RWPE2 (cell line): Measurements from ENCODE around the gene ZNF207.
"Not testable (repeated sequence)": the region's sequence is repeated elsewhere in the genome, so short reads cannot be mapped to it uniquely, and the experiment has no call there.

Experiments used
- ATAC-seq: fragments of 200-7000 bp; cut with Tn5 transposase; 3 replicates; pipeline ENCODE4 v1.9.1; 2021; ENCODE audit warnings: low read depth
- DNase-seq: peaks from one replicate; pipeline ENCODE4 v3.0.0-alpha.2; 2020; ENCODE audit warnings: low spot score
- H3K27ac ChIP-seq: fragments of 450-650 bp; 2 replicates; pipeline ENCODE4 v1.5.1; 2017; ENCODE audit warnings: mild to moderate bottlenecking; ENCODE audit not compliant: poor library complexity, severe bottlenecking
- H3K27me3 ChIP-seq: fragments of 250-450 bp; sonication (Bioruptor Pico); 2 replicates; pipeline ENCODE4 v1.5.1; 2021; ENCODE audit warnings: mild to moderate bottlenecking, moderate library complexity; ENCODE audit not compliant: insufficient read depth, poor library complexity, severe bottlenecking
- H3K36me3 ChIP-seq: fragments of 250-450 bp; sonication (Bioruptor Pico); 2 replicates; pipeline ENCODE4 v1.5.1; 2020; ENCODE audit warnings: low read depth, mild to moderate bottlenecking, moderate library complexity
- H3K4me1 ChIP-seq: fragments of 250-450 bp; sonication (Bioruptor Pico); 2 replicates; pipeline ENCODE4 v1.5.1; 2021; ENCODE audit warnings: mild to moderate bottlenecking, moderate library complexity; ENCODE audit not compliant: insufficient read depth, poor library complexity, severe bottlenecking
- H3K4me3 ChIP-seq: fragments of 250-450 bp; sonication (Bioruptor Pico); 2 replicates; pipeline ENCODE4 v1.5.1; 2021; ENCODE audit warnings: mild to moderate bottlenecking, moderate library complexity; ENCODE audit not compliant: severe bottlenecking
- H3K9me3 ChIP-seq: fragments of 250-450 bp; sonication (Bioruptor Pico); 2 replicates; pipeline ENCODE4 v1.5.1; 2021; ENCODE audit warnings: mild to moderate bottlenecking, moderate library complexity; ENCODE audit not compliant: severe bottlenecking
- CTCF ChIP-seq: fragments of 450-650 bp; IDR thresholded peaks from one replicate; pipeline ENCODE4 v1.5.1; 2017; ENCODE audit warnings: mild to moderate bottlenecking, moderate library complexity; ENCODE audit not compliant: poor library complexity, severe bottlenecking

ZNF207 gene

GRCh38 chr17:32342603-32343325 is 7.2 kb upstream of the ZNF207 start:
- ATAC-seq, result no peak
- Histone ChIP-seq H3K27ac (peak overlapping the region; percentile 61), H3K4me3 (peak overlapping the region; percentile 41)

GRCh38 chr17:32345951-32346600 is 3.9 kb upstream of the ZNF207 start:
- Histone ChIP-seq H3K27me3 (no peaks in the 10 kb centered on the region), H3K9me3 (no peaks in the 10 kb centered on the region), H3K4me1 (peaks cover 5% of the 10 kb centered on the region), H3K36me3 (peaks cover 3% of the 10 kb centered on the region), H3K4me3 (no peak overlapping the region), H3K27ac (no peak overlapping the region)
- ATAC-seq (no peak), DNase-seq (no peak)
- TF ChIP-seq CTCF, result no peak

More at GRCh38 chr17:32342603-32343325, 7.2 kb upstream of the ZNF207 start:
- DNase-seq, result no peak
- Histone ChIP-seq H3K27me3 (no peaks in the 10 kb centered on the region), H3K36me3 (peaks cover 26% of the 10 kb centered on the region), H3K4me1 (peaks cover 3% of the 10 kb centered on the region), H3K9me3 (no peaks in the 10 kb centered on the region)
- TF ChIP-seq CTCF, result no peak

- peaks cover 19% of the 10 kb centered on the region for H3K4me1 ChIP-seq
- no peaks in the 10 kb centered on the region for H3K27me3 ChIP-seq
- TF ChIP-seq CTCF, result no peak
- no peak for DNase-seq
- H3K27ac ChIP-seq, result no peak overlapping the region
- no peak for ATAC-seq
- H3K36me3 ChIP-seq, result peaks cover 26% of the 10 kb centered on the region
- H3K4me3 ChIP-seq, result no peak overlapping the region
- no peaks in the 10 kb centered on the region for H3K9me3 ChIP-seq
These were observed 1.5 kb upstream of the ZNF207 start for GRCh38 chr17:32348483-32348800.

GRCh38 chr17:32349503-32349853 is 479 bp upstream of the ZNF207 start:
- ATAC-seq, result no peak
- Histone ChIP-seq H3K27me3 (no peaks in the 10 kb centered on the region), H3K27ac (peak overlapping the region; percentile 82), H3K9me3 (no peaks in the 10 kb centered on the region), H3K4me3 (peak overlapping the region; percentile 85), H3K4me1 (peaks cover 19% of the 10 kb centered on the region), H3K36me3 (peaks cover 34% of the 10 kb centered on the region)
- no peak for DNase-seq
- no peak for TF ChIP-seq CTCF

- H3K4me3 ChIP-seq, result peak overlapping the region; percentile 85
- H3K27ac ChIP-seq, result peak overlapping the region; percentile 82
- H3K9me3 ChIP-seq, result no peaks in the 10 kb centered on the region
- DNase-seq, result no peak
- H3K4me1 ChIP-seq, result peaks cover 32% of the 10 kb centered on the region
- ATAC-seq, result no peak
- TF ChIP-seq CTCF, result no peak
- peaks cover 48% of the 10 kb centered on the region for H3K36me3 ChIP-seq
- no peaks in the 10 kb centered on the region for H3K27me3 ChIP-seq
These were observed 885 bp downstream of the ZNF207 start for GRCh38 chr17:32350666-32351418.

GRCh38 chr17:32352734-32353133 is 2.8 kb downstream of the ZNF207 start:
- Histone ChIP-seq H3K36me3 (peaks cover 65% of the 10 kb centered on the region), H3K4me1 (peaks cover 40% of the 10 kb centered on the region)
- not testable (repeated sequence) for H3K4me3 ChIP-seq, H3K27ac ChIP-seq, H3K27me3 ChIP-seq, DNase-seq, H3K9me3 ChIP-seq, ATAC-seq
